GM18511 (cell line): ENCODE results near the gene DCT.
"Not testable (repeated sequence)": the region's sequence is repeated elsewhere in the genome, so short reads cannot be mapped to it uniquely, and the experiment has no call there.

Source experiments
- ATAC-seq: cut with Tn5 transposase; IDR thresholded peaks from one replicate; pipeline ENCODE4 v1.9.1; 2021; ENCODE audit warnings: mild to moderate bottlenecking, moderate library complexity; ENCODE audit not compliant: unreplicated experiment

Gene DCT

GRCh38 chr13:94479616-94480015 is at the start of gene DCT:
DCT (minus strand) TSS chr13:94479682; CDS start chr13:94479255, 427 bp downstream.
- no peak for ATAC-seq

DNA sequence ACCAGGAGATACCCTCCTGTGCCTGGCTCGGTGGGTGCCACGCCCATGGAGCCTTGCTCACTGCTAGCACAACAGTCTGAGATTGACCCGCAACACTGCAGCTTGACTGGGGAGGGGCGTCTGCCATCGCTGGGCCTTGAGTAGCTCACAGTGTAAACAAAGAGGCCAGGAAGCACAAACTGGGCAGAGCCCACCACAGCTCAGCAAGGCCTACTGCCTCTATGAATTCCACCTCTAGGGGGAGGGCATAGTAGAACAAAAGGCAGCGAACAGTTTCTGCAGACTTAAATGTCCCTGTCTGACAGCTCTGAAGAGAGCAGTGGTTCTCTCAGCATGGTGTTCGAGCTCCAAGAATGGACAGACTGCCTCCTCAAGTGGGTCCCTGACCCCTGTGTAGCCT is 47.5 kb upstream of the DCT start:
- not testable (repeated sequence) for ATAC-seq

DNA sequence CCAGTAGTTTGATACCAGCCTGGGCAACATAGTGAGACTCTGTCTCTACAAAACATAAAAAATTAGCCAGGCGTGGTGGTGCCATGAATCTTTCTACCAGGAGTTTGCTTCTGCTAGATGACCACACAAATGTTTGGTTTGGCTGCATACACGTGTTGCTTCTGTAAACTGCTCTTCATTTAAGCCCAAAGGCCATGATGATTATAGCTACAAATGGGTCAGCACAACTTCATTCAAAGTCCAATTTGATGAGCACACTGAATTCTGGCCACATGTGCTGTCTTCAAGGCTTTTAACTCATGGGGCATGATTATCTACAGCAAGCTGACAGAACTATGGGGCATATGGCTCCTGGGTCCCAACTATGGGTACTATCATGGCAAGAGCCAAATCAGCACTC is 46.3 kb upstream of the DCT start:
- no peak for ATAC-seq

GRCh38 chr13:94524407-94524806 is 44.9 kb upstream of the DCT start:
- no peak for ATAC-seq

DNA sequence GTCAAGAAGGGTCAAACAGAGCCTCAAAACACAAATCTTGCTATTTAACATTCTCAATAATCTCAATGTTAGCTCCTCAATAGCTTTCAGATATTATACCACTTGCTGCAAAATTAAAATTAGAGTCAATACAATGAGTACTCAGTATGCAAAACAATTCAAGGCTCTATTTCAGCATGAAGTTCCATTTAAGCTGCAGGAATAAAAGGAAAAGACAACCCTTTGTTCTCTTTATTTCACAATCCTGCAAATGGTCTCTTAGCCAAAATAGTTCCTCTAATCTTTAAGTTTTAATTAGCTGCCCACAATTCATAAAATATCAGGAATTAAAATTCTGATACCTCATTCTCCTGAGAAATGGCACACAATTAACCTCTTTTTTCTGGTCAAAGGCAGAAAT is 40.5 kb upstream of the DCT start:
- no peak for ATAC-seq

GRCh38 chr13:94516456-94516855 is 37.0 kb upstream of the DCT start:
- ATAC-seq = no peak

DNA sequence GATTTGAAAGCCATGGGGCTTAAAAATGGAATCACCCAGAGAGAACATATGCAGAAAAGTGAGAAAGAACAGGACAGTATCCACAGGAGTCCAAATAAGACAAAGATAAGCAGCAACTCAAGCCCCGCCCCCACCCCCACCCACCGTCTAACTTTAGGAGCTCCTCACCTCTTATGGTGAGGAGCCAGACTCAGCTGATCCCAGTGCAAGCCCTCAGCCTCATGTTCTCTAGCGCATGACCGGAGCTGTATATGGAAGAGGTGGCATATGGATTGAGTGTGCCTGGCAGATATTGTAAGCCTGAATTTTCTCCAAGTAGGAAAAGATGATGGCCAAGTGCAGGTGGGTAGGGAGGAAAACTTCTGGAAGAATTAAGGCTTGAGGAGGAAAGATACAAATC is 36.4 kb upstream of the DCT start:
- no peak for ATAC-seq

- no peak for ATAC-seq
Measured at GRCh38 chr13:94515374-94515773, 35.9 kb upstream of the DCT start.

- no peak for ATAC-seq
Measured at GRCh38 chr13:94513026-94513425, 33.5 kb upstream of the DCT start.

DNA sequence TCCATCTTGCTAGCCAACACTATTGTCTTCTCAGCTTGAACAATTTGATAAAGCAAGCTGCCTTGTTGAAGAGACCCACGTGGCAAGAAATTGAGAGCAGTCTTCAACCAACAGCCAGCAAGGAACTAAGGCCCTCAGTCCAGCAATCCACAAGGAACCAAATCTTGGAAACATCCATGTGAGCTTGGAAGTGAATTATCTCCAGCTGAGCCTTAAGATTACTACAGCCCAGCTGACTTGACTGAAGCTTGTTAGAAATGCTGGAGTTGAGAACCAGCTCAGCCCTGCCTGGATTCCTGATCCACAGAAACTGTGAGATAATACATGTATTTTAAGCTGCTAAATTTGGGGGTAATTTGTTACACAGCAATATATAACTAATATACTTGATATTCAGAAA is 26.2 kb upstream of the DCT start:
- no peak for ATAC-seq

DNA sequence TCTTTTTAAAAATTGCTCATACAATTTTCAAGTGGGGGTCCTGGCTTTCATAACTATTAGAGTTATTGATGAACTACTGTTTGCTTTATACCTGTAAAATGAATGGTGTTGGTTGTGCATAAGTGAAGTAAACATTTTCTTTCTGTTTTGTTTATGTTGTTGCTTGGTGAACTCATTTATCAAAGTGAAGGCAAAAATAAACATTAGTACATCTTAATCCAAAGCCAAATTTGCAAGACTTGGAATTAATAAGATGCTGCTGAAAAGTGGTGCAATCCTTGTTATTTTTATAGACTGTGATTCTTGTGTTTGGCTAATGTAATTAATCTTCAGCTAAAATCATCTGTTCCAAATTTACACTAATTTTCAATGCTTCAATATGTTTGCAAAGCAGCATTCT is 24.4 kb upstream of the DCT start:
- no peak for ATAC-seq

DNA sequence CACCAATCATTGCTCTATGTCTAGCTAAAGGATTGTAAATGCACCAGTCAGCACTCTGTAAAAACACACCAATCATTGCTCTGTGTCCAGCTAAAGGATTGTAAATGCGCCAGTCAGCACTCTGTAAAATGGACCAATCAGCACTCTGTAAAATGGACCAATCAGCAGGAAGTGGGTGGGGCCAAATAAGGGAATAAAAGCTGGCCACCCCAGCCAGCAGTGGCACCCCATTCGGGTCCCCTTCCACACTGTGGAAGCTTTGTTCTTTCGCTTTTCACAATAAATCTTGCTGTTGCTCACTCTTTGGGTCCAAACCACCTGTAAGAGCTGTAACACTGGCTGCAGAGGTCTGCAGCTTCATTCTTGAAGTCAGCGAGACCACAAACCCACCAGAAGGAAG is 19.3 kb upstream of the DCT start:
- not testable (repeated sequence) for ATAC-seq

- ATAC-seq = no peak
Measured at GRCh38 chr13:94495806-94496205, 16.3 kb upstream of the DCT start.

DNA sequence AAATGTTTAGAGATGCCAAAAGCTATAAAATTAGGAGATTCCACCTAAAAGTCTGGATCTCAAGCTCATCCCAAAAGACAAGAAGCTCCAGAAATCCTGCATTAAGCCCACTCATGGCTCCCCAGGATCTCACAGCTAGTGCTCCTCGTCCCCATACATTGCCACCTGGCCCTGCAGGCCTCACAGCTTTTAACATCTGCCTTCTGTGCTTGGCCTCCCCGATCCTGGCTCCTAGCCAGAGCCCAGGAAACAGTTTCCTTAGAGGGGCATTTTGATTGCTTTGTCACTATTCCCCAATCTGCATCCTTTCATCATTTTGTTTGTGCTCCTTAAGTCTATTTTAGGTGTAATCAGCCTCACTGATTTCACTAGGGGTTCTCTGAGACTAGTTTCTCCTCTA is 14.5 kb upstream of the DCT start:
- ATAC-seq = no peak

- no peak for ATAC-seq
Measured at GRCh38 chr13:94487043-94487442, 7.6 kb upstream of the DCT start.

GRCh38 chr13:94483970-94484369 is 4.5 kb upstream of the DCT start:
- ATAC-seq = no peak

- no peak for ATAC-seq
Measured at GRCh38 chr13:94481941-94482340, 2.5 kb upstream of the DCT start.

DNA sequence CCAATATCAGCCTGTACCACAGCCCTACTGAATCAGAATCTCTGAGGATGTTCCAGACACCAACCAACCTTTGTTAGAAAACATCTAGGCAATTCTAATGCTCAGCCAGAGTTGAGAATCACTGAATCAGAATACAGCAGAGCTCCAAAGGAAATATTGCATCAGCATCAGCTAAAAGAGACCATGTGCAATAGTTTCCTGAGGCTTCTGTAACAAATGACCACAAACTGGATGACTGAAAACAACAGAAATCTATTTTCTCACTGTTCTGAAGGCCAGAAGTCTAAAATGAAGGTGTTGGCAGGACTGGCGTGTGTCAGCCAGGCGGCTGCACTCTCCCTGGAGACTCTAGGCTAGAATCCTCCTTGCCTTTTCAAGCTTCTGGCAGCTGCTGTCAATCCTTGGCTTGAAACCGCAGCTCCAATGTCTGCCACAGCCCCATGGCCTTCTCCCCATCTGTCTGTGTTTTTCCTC is 1.2 kb upstream of the DCT start:
- no peak for ATAC-seq

DNA sequence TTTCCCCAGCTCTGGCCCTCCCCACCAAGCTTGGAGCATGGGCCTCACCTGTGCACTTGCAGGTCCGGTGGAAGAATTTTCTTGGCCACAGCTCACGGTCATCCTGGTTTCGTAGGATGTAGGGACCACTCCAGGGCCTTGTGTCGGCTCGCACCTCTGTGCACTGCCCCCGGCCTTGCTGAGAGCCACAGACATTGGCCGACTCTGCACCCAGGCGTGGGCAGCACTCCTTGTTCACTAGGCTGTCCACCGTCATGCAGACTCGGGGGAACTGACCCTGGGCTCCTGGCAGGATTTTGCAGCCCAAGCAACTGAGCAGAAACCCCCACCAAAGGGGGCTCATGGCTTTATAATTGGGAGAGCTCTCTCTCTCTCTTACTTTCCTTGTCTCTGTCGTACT is 569 bp downstream of the DCT start:
- no peak for ATAC-seq

DNA sequence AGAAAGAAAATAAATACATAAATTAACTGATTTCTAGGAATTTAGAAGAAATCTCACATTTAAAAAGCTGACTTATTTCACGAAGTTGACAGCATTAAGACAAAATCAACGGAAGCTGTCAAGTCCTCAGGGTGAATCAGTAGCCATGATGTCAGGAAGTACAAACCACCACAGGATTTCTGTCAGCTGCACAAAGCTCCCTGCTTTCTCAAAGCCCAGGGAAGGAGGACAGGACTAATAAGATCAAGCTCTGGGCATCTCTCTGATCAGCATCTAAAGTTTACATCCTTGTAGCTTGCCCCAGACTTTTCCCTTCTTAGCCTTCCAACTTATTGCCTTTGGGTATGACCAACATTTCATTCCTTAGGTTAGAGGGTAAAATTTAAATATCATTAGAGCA is 9.4 kb downstream of the DCT start:
- no peak for ATAC-seq

- no peak for ATAC-seq
Measured at GRCh38 chr13:94464771-94465170, 14.7 kb downstream of the DCT start.

DNA sequence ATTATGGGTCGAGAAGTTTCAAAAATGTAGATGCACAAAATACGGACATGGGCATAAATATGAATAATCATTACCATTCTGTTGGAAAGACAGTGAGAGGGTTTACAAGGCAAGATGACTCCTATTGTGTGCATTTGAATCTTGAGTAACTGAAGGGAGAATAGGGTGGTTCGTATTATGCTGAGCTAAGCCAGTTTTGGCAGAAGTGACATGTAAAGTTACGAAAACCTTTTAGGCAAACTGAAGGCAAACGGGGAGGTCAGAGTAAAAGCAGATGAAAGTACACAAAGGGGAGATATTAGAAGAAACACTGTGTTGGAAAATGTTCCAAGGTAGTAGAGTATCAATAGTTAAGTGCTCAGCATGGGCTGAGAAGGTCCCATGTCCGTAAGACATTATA is 16.8 kb downstream of the DCT start:
- ATAC-seq = no peak

DNA sequence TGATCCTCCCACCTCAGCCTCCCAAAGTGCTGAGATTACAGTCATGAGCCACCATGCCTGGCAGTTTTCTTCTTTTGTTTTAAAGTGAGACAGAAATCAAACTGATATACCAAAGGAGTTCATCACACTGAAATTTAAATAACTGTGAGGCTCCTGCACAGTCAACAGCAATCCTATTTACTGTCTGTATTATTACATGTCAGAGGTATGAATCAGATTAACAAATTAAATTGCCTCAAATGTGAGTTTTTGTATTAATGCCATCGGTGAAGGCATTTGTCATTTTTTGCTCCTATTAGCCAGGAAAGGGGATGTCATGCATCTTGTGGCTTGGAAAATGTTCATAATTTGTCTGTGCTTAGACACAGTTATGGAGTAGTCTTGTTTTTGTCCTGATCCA is 20.4 kb downstream of the DCT start:
- no peak for ATAC-seq

- no peak for ATAC-seq
Measured at GRCh38 chr13:94455414-94455813, 24.1 kb downstream of the DCT start.
